ENCODE data around the gene CNST.

The CNST gene

GRCh38 chr1:246537441-246537840 is 28.8 kb upstream of the CNST start:
- no peak overlapping the region for H3K4me3 ChIP-seq (ENCODE audit: low read depth, low read length)
- no peak for DNase-seq (ENCODE audit: low read depth)
- TF ChIP-seq CTCF (conservative IDR thresholded peaks at IDR 0.05; ENCODE audit: low read depth, low read length), result no peak

DNA sequence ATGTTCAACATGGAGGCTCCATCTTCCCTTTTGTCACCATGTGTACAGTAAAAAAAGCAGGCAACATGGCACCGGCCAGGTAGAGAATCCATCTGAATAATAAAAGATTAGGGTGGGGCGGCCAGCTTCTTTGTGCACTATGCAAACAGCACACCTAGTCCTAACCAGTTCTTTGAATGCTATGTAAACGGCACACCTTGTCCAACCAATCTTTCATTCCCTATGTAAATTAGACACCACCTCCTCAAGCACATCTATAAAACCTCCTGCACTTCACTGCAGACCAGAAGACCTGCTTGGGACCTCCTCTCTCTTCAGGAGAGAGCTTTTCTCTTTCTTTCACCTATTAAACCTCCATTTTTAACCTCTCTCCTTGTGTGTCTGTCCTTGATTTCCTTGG is 28.4 kb upstream of the CNST start:
- TF ChIP-seq CTCF (conservative IDR thresholded peaks at IDR 0.05; ENCODE audit: low read depth, low read length), result no peak
- no peak for DNase-seq (ENCODE audit: low read depth)
- H3K4me3 ChIP-seq (ENCODE audit: low read depth, low read length), result no peak overlapping the region

GRCh38 chr1:246540738-246541491 is 25.3 kb upstream of the CNST start:
- no peak overlapping the region for H3K4me3 ChIP-seq (ENCODE audit: low read depth, low read length)
- TF ChIP-seq CTCF (conservative IDR thresholded peaks at IDR 0.05; ENCODE audit: low read depth, low read length), result no peak
- no peak for DNase-seq (ENCODE audit: low read depth)

DNA sequence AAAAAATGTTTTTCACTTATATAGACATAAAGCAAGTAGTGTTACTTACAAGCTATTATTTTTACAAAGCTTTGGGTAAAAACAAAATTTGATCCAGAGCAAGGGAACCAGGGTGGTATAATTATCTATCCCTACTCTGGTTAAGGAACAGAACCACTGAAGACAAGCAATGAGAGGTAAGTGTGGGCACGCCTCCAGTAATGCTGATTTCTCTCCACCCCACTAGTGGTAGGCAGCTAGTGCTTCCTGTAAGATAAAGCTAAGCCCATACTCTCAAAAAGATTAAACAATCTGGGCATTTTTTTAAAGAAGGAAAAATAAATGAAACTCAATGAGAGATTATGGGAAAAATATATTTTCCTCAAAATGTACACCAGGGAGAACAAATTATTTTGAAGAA is 22.3 kb upstream of the CNST start:
- no peak for DNase-seq (ENCODE audit: low read depth)
- no peak for TF ChIP-seq CTCF (conservative IDR thresholded peaks at IDR 0.05; ENCODE audit: low read depth, low read length)
- H3K4me3 ChIP-seq (ENCODE audit: low read depth, low read length), result no peak overlapping the region

GRCh38 chr1:246549665-246550064 is 16.6 kb upstream of the CNST start:
- no peak for TF ChIP-seq CTCF (conservative IDR thresholded peaks at IDR 0.05; ENCODE audit: low read depth, low read length)
- DNase-seq (ENCODE audit: low read depth), result no peak
- H3K4me3 ChIP-seq (ENCODE audit: low read depth, low read length), result no peak overlapping the region

GRCh38 chr1:246550402-246550801 is 15.9 kb upstream of the CNST start:
- no peak for TF ChIP-seq CTCF (conservative IDR thresholded peaks at IDR 0.05; ENCODE audit: low read depth, low read length)
- no peak overlapping the region for H3K4me3 ChIP-seq (ENCODE audit: low read depth, low read length)
- no peak for DNase-seq (ENCODE audit: low read depth)

DNA sequence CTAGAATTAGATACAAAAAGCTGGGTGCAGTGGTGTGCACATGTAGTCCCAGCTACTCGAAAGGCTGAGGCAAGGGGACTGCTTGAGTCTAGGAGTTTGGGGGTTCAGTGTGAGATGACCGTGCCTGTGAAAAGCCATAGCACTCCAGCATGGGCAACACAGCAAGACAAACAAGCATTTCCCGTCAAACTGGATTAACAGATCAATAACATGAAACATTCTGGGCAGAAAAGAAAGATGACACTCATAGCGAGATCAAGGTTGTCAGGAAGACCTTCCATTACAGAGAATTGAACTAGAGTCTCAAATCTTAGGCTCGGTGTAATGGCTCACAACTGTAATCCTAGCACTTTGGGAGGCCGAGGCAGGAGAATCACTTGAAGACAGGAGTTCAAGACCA is 14.1 kb upstream of the CNST start:
- DNase-seq (ENCODE audit: low read depth), result no peak
- H3K4me3 ChIP-seq (ENCODE audit: low read depth, low read length), result no peak overlapping the region
- no peak for TF ChIP-seq CTCF (conservative IDR thresholded peaks at IDR 0.05; ENCODE audit: low read depth, low read length)
